Activated naive CD8-positive, alpha-beta T cell treated with anti-CD3 and anti-CD28 coated beads, Interleukin-2, amount 50 U/mL, for 24 hours (primary cell): ENCODE results near the gene PRDM16.

Experiments used
- ATAC-seq: fragments of 150-1000 bp; cut with Tn5 transposase; one replicate; pipeline ENCODE4 v1.10.0; 2021
- DNase-seq: peaks from one replicate; pipeline ENCODE4 v3.0.0; 2021
- H3K27ac Mint-ChIP-seq: one replicate; pipeline ENCODE4 v1.8.0; 2021; ENCODE audit warnings: mild to moderate bottlenecking, mixed read lengths
- H3K27me3 Mint-ChIP-seq: one replicate; pipeline ENCODE4 v1.8.0; 2021; ENCODE audit warnings: mixed read lengths
- H3K36me3 Mint-ChIP-seq: one replicate; pipeline ENCODE4 v1.8.0; 2021; ENCODE audit warnings: low read depth, mixed read lengths
- H3K4me1 Mint-ChIP-seq: one replicate; pipeline ENCODE4 v1.8.0; 2021; ENCODE audit warnings: mixed read lengths
- H3K4me3 Mint-ChIP-seq: one replicate; pipeline ENCODE4 v1.8.0; 2021; ENCODE audit warnings: mild to moderate bottlenecking, moderate library complexity, mixed read lengths
- H3K9me3 Mint-ChIP-seq: one replicate; pipeline ENCODE4 v1.8.0; 2021; ENCODE audit warnings: mixed read lengths

PRDM16 gene

DNA sequence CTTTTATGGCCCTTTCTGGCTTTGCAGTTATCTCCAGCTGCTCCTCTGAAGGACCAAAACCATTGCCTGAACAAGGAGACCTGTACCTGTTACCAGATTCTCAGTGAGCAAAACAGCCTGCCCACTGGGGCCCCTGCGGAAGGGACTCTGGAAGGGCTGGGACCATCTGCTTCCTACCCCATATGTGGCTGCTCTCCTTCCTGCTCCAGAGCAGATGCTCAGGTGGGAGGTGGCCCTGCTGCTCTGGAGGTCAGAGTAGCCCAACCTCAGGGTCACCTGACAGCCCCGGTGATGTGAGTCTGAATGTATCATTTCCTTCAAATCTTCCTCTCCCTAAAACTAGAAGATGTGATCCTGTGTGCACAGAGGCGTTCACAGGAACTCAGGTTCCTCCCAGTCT lies 33.6 kb downstream of the PRDM16 start:
- H3K27ac Mint-ChIP-seq, result no peak overlapping the region
- ATAC-seq (no peak), DNase-seq (no peak)
- H3K4me1 Mint-ChIP-seq, result no peaks in the 10 kb centered on the region
- H3K9me3 Mint-ChIP-seq, result no peaks in the 10 kb centered on the region
- no peaks in the 10 kb centered on the region for H3K27me3 Mint-ChIP-seq
- H3K4me3 Mint-ChIP-seq, result no peak overlapping the region
- H3K36me3 Mint-ChIP-seq, result no peaks in the 10 kb centered on the region

- no peaks in the 10 kb centered on the region for H3K27me3 Mint-ChIP-seq
- H3K4me3 Mint-ChIP-seq, result no peak overlapping the region
- H3K36me3 Mint-ChIP-seq, result no peaks in the 10 kb centered on the region
- H3K4me1 Mint-ChIP-seq, result no peaks in the 10 kb centered on the region
- H3K9me3 Mint-ChIP-seq, result no peaks in the 10 kb centered on the region
- H3K27ac Mint-ChIP-seq, result no peak overlapping the region
- ATAC-seq (no peak), DNase-seq (no peak)
These were observed 35.1 kb downstream of the PRDM16 start for GRCh38 chr1:3103967-3104677.

- Mint-ChIP-seq H3K9me3 (no peaks in the 10 kb centered on the region), H3K27ac (no peak overlapping the region), H3K36me3 (no peaks in the 10 kb centered on the region), H3K27me3 (peaks cover 1% of the 10 kb centered on the region), H3K4me1 (no peaks in the 10 kb centered on the region), H3K4me3 (no peak overlapping the region)
- DNase-seq (no peak), ATAC-seq (no peak)
These were observed 36.3 kb downstream of the PRDM16 start for GRCh38 chr1:3105167-3105863.

DNA sequence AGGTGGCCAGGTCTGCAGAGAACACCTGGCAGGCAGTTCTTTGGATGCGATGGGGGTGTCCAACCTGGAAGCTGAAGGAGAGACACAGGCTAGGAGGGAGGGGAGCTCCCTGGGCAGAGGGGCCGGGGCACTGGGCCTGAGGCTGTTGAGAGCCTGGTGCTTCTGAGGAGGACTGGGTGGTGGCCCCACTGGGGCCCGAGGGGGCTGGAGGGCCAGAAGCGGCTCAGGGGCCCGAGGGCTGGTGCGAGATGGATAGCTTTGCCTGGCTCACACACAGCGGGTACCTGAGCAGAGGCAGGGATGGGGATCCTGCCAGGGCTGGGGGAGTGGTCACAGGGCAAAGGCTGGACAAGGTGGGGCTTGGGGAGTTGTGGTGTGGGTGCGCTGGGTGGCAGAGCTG lies 37.2 kb downstream of the PRDM16 start:
- Mint-ChIP-seq H3K27me3 (peaks cover 1% of the 10 kb centered on the region), H3K4me1 (no peaks in the 10 kb centered on the region), H3K9me3 (no peaks in the 10 kb centered on the region), H3K27ac (no peak overlapping the region), H3K4me3 (no peak overlapping the region), H3K36me3 (no peaks in the 10 kb centered on the region)
- no peak for DNase-seq
- no peak for ATAC-seq

DNA sequence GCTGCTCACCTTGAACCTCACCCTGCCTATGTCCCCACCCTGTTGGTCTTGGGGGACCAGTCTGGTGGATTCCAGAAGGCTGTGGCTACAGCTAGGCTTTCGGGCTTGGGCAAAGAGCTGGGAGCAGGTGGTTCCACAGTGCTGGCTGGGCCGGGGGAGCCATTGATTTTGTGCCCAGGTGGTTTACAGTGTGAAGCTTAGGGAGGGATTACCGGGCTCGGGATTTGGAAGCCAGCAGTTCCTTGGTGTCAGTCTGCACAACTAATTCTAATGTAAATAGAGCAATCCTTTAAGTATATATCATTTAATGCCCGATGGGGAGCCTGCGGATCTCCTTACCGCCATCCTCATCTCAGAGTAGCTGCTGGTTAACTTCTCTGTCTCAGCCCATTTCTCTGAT lies 38.2 kb downstream of the PRDM16 start:
- no peaks in the 10 kb centered on the region for H3K9me3 Mint-ChIP-seq
- no peak overlapping the region for H3K4me3 Mint-ChIP-seq
- ATAC-seq (no peak), DNase-seq (no peak)
- H3K4me1 Mint-ChIP-seq, result no peaks in the 10 kb centered on the region
- peaks cover 1% of the 10 kb centered on the region for H3K27me3 Mint-ChIP-seq
- H3K36me3 Mint-ChIP-seq, result no peaks in the 10 kb centered on the region
- no peak overlapping the region for H3K27ac Mint-ChIP-seq

DNA sequence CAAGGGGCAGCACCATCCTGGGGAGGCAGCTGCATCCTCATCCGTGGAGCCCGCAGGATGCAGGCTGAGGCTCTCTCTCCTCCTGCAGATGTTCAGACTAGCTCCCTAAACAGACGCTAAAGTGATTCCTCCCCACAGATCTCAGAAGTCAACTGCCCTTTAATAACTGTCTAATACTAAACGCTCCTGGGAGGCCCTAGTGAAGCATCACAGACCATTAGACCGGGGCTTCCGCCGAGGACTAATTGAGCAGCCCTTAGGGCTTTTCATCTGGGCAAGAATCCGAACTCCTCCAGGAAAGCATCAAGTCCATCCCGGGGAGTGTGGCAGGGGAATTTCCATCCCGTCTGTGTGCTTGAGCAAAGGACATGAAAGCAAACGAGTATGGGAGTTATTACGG lies 40.4 kb downstream of the PRDM16 start:
- DNase-seq (no peak), ATAC-seq (no peak)
- Mint-ChIP-seq H3K4me3 (no peak overlapping the region), H3K27ac (no peak overlapping the region), H3K27me3 (peaks cover 1% of the 10 kb centered on the region), H3K36me3 (no peaks in the 10 kb centered on the region), H3K9me3 (no peaks in the 10 kb centered on the region), H3K4me1 (no peaks in the 10 kb centered on the region)

DNA sequence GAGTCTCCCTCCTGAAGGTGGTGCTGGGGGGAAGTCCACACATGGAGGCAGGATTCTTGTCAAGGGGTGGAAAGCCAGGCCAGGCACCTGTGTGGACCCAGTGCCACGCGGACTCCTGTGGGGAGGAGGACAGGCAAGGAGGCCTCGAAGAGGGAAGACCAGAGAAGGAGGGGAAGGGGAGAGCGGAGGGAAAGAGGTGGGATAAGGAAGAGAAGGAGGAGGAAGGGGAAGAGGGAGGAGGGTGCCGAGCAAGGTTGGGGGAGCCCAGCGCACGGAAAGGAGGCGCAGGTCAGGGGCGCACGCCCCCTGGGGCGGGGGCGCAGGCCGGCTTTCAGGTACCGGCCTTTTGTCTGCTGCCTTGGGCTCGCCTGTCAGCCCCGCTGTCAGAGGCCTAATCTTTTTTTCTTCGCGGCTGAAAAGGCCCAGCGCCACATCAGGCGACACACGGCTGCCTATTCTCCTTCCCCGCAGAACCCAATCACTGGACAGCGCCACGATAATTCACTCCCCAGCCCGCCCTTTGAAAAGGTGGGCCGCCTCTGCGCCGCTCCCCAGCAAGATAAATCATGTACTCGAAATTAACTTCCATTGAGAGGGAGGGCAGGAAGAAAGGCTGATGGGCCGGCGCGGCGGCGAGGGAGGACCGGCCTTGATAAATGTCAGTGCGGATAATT lies 42.5 kb downstream of the PRDM16 start:
- Mint-ChIP-seq H3K27ac (no peak overlapping the region), H3K27me3 (peaks cover 1% of the 10 kb centered on the region), H3K4me3 (no peak overlapping the region), H3K36me3 (no peaks in the 10 kb centered on the region), H3K9me3 (no peaks in the 10 kb centered on the region), H3K4me1 (no peaks in the 10 kb centered on the region)
- DNase-seq (no peak), ATAC-seq (no peak)

GRCh38 chr1:3112526-3112925 lies 43.5 kb downstream of the PRDM16 start:
- H3K4me1 Mint-ChIP-seq, result no peaks in the 10 kb centered on the region
- peaks cover 1% of the 10 kb centered on the region for H3K27me3 Mint-ChIP-seq
- H3K27ac Mint-ChIP-seq, result no peak overlapping the region
- DNase-seq (no peak), ATAC-seq (no peak)
- no peaks in the 10 kb centered on the region for H3K9me3 Mint-ChIP-seq
- no peak overlapping the region for H3K4me3 Mint-ChIP-seq
- H3K36me3 Mint-ChIP-seq, result no peaks in the 10 kb centered on the region

DNA sequence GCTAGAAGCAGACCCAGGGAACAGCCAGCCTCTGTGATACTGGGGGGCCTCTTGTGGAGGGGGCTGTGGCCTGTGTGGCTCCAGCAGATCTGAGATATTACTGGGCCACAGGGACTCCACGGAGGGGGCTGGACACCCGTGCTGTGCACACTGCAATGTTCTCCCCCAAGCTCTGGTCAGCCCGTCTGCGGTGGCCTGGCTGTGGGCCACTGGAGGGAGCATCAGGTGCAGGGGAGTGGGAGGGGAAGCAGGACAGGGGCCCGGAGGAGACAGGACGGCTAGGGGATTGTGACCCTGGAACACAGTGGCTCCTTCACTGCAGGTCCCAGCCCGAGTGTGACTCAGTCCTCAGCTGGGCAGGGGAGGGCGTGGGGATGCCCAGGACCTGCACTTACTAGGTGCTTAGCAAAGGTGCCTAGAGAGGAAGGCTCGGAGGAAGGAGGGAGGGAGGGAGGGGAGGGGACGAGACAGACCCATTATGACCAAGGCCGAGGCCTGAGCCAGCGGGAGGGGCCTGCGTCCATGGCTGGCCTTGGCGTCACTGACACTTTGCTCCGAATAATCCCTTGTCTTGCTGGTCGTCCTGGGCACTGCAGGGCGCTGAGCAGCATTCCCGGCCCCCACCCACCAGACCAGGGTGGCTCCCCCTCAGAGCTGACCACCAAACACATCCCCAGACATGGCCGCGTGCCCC lies 44.2 kb downstream of the PRDM16 start:
- DNase-seq (no peak), ATAC-seq (no peak)
- no peaks in the 10 kb centered on the region for H3K4me1 Mint-ChIP-seq
- no peak overlapping the region for H3K27ac Mint-ChIP-seq
- peaks cover 1% of the 10 kb centered on the region for H3K27me3 Mint-ChIP-seq
- no peak overlapping the region for H3K4me3 Mint-ChIP-seq
- H3K36me3 Mint-ChIP-seq, result no peaks in the 10 kb centered on the region
- no peaks in the 10 kb centered on the region for H3K9me3 Mint-ChIP-seq

GRCh38 chr1:3113741-3114056 lies 44.7 kb downstream of the PRDM16 start:
- Mint-ChIP-seq H3K27ac (no peak overlapping the region), H3K36me3 (no peaks in the 10 kb centered on the region), H3K4me3 (no peak overlapping the region), H3K4me1 (no peaks in the 10 kb centered on the region), H3K27me3 (peaks cover 1% of the 10 kb centered on the region), H3K9me3 (no peaks in the 10 kb centered on the region)
- ATAC-seq, result no peak
- DNase-seq, result no peak

DNA sequence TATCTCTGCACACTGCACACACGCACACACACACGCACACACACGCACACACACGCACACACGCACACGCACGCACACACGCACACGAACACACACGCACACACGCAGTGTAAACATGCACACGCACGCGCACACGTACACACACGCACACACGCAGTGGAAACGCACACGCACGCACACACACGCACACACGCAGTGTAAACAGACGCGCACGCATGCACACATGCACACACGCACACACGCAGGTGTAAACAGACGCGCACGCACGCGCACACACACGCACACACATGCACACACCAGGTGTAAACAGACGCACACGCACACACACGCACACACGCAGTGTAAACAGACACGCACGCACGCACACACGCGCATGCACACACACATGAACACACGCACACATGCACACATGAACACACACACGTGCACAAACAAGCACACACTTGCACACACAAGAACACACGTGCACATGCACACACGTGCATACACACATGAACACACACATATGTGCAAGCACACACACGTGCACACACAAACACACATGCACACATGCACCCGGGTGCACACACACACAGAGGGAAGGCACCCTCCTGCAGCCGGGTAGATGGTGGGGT lies 45.2 kb downstream of the PRDM16 start:
- Mint-ChIP-seq H3K36me3 (no peaks in the 10 kb centered on the region), H3K9me3 (no peaks in the 10 kb centered on the region), H3K4me3 (no peak overlapping the region), H3K27ac (no peak overlapping the region), H3K27me3 (peaks cover 1% of the 10 kb centered on the region), H3K4me1 (no peaks in the 10 kb centered on the region)
- ATAC-seq (no peak), DNase-seq (no peak)

DNA sequence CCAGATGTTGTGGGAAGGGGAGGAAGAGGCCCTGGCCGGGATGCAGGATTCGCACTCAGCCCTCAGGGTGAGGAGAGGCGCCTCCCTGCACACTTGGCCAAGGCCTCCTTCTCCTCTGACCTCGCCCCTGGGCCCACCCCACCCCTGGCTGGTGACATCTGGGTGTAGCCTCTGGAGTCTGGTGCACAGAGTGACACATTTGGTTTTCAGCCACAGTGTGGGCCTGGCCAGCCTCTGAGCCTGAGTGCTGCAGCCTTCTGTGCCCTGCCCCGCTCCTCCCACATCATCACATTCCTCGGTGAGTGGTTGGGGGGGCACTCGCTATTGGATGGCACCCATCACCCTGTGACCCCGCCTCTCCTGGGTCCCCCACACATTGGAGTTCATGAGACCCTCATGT lies 45.8 kb downstream of the PRDM16 start:
- ATAC-seq (no peak), DNase-seq (no peak)
- Mint-ChIP-seq H3K36me3 (no peaks in the 10 kb centered on the region), H3K27me3 (no peaks in the 10 kb centered on the region), H3K4me1 (no peaks in the 10 kb centered on the region), H3K27ac (no peak overlapping the region), H3K4me3 (no peak overlapping the region), H3K9me3 (no peaks in the 10 kb centered on the region)

DNA sequence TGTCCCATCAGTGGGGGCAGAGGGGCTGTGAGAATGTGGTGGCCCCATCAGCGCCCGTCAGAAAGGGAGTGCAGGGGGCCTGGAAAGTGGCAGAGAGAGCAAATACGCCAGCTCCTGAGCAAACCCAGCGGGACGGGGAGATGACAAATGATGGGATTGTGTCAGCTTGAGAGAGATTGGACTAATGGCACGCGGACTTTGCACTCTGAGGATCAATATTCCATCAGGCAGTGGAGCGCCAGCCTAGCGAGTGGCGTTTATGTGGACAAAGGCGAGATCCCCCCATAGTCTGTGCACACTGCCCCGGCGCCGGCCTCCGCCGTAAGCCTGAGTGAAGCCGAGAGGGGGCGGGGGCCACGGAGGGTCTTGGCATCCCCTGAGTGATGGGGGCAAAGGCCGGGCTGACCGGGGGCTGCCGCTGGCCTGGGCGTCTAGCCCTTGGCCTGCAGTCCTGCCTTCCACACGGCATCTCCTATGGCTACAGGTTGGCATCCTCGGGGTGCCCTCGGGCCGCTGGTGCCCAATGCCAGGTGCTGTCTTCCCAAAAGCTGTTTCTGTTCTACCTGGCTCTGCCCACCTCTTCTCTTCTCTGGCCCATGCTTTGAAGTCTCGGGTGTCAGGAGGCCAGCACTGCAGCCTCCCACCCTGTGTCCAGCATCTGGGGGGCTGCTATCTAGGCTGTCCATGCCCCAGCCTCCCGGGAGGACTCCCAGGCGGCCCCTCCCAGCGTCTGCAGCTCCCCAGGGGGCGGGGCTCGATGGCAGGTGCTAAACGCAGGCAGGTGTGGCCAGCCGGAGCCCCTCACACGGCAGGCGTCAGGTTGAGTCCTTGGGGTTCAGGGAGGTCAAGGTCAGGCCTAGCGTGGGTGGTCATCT lies 46.5 kb downstream of the PRDM16 start:
- H3K9me3 Mint-ChIP-seq, result no peaks in the 10 kb centered on the region
- H3K27ac Mint-ChIP-seq, result no peak overlapping the region
- ATAC-seq, result no peak
- DNase-seq, result no peak
- no peaks in the 10 kb centered on the region for H3K36me3 Mint-ChIP-seq
- H3K4me1 Mint-ChIP-seq, result no peaks in the 10 kb centered on the region
- H3K27me3 Mint-ChIP-seq, result no peaks in the 10 kb centered on the region
- no peak overlapping the region for H3K4me3 Mint-ChIP-seq

DNA sequence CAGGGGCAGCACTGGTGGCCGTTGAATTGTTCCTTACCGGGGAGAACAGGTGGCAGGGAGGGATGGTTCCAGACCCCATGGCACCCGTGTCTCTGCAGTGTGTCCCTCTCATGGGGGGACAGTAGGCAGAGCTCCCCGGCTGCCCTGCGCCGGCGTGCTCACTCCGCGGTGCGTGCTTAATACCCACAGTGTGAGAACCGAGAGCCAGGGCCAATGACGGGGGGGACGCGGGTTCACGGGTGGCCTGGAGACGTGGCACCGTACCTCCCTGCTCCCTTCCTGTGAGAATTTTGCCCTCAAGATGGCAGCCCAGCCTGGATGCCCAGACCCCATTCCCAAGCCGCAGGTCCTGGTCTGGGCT lies 47.1 kb downstream of the PRDM16 start:
- DNase-seq, result no peak
- H3K27ac Mint-ChIP-seq, result no peak overlapping the region
- no peaks in the 10 kb centered on the region for H3K36me3 Mint-ChIP-seq
- H3K4me1 Mint-ChIP-seq, result no peaks in the 10 kb centered on the region
- no peak for ATAC-seq
- no peaks in the 10 kb centered on the region for H3K9me3 Mint-ChIP-seq
- no peaks in the 10 kb centered on the region for H3K27me3 Mint-ChIP-seq
- H3K4me3 Mint-ChIP-seq, result no peak overlapping the region
